GM21423 (cell line): ENCODE results near the gene TMEM35A.
"Not testable (repeated sequence)": the region's sequence is repeated elsewhere in the genome, so short reads cannot be mapped to it uniquely, and the experiment has no call there.

Experiments used
- ATAC-seq: cut with Tn5 transposase; IDR thresholded peaks from one replicate; pipeline ENCODE4 v1.9.1; 2021; ENCODE audit warnings: mild to moderate bottlenecking, moderate library complexity; ENCODE audit not compliant: unreplicated experiment

TMEM35A gene, protein sequence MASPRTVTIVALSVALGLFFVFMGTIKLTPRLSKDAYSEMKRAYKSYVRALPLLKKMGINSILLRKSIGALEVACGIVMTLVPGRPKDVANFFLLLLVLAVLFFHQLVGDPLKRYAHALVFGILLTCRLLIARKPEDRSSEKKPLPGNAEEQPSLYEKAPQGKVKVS

DNA sequence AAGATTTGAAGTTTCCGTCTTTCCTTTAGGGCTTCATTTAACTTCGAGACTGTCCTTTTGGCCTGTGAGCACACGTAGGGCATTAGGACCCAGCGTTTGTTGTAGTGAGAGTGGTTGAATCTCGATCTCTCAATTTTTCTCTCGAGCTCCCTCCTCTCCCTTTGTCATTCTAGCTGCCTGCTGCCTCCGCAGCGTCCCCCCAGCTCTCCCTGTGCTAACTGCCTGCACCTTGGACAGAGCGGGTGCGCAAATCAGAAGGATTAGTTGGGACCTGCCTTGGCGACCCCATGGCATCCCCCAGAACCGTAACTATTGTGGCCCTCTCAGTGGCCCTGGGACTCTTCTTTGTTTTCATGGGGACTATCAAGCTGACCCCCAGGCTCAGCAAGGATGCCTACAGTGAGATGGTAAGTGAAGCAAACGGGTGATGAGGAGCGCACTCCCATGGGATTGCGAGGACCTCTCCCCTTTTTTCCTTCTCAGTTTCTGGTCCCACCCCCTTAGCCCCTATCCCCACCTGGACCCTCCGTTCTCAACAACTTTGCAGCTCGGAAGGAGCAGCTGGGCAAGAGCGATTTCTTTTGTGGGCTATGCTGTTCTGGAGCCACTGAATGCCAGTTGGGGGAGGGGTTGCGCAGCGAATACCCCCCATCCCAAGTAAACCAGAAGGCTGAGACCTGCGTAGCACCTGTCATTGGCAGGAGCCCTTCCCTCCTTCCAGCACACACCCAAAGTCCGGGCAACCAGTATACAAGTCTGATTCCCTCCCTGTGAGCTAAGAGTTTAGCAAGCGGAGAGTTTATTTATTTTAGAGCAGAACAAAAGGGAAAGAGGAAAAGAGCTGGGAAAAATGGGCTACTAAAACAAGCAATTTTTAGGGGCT, at the start of gene TMEM35A:
TMEM35A (plus strand) TSS at position 164 of the 883 bp plus-strand sequence; CDS start at position 288, 124 bp downstream.
- no peak for ATAC-seq

DNA sequence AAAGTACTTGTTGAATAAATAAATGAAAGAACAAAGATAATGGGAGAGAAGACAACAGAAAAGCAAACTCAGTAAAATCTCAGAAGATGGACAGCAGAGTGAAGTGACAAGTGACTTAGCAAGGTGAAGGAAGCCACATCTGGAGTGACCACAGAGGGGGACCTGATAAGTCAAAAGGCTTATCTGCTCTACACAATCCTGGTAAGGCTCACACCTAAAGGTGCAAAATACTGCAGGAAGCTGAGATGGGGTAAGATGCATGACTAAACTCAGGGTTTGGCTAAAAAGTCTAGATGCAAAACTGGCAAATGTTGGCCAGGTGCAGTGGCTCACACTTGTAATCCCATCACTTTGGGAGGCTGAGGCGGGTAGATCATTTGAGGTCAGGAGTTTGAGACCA, 49.0 kb upstream of the TMEM35A start:
- no peak for ATAC-seq

DNA sequence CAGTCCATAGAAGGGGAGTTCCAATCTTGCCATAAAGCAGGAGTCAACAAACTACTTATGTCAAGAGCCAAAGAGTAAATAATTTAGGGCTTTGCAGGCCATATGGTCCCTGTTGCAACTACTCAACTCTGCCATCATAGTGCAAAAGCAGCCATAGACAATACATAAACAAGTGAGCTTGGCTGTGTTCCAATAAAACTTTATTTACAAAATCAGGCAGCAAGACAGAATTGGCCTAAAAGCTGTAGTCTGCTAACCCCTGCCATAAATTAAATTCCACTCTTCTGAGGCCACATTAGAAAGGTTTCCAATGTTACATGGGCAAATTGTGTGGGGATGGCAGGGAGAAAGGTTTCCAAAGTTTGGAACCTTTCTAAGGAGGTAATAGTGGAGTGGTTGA, 41.4 kb upstream of the TMEM35A start:
- no peak for ATAC-seq

DNA sequence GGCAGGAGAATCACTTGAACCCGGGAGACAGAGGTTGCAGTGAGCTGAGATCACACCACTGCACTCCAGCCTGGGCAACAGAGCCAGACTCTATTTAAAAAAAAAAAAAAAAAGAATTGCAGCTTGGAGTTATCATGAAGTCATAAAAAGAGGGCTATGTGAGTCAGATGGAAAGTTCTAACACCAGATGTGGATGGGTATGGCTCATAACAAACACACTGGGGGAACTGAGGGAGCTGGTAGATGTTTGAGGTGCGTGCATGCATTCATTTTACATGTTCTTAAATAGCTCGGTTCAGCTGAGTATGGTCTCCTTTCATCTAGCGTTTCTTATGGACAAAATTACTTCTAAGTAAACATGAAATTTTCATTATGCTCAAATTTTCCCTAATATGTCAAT, 38.5 kb upstream of the TMEM35A start:
- ATAC-seq: no peak

DNA sequence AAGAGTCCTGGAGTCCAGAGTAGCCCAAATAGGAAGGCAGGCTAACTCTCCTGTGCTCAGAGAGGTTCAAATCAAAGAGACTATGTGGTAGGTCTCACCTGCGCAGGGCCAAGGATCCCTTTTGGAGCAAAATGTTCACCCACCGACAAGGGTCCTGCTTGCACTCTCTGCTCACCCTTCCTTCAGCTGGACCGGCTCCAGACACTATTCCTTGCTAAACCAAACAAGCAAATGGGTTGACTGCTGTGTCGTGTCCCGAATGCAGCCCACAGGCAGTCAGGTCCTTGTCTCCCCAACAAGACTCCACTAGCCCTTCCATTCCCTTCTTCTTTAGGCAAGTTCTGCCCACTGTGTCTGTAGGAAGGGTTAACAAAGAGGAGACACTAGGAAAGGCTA, 27.5 kb upstream of the TMEM35A start:
- peak; percentile 1 for ATAC-seq

DNA sequence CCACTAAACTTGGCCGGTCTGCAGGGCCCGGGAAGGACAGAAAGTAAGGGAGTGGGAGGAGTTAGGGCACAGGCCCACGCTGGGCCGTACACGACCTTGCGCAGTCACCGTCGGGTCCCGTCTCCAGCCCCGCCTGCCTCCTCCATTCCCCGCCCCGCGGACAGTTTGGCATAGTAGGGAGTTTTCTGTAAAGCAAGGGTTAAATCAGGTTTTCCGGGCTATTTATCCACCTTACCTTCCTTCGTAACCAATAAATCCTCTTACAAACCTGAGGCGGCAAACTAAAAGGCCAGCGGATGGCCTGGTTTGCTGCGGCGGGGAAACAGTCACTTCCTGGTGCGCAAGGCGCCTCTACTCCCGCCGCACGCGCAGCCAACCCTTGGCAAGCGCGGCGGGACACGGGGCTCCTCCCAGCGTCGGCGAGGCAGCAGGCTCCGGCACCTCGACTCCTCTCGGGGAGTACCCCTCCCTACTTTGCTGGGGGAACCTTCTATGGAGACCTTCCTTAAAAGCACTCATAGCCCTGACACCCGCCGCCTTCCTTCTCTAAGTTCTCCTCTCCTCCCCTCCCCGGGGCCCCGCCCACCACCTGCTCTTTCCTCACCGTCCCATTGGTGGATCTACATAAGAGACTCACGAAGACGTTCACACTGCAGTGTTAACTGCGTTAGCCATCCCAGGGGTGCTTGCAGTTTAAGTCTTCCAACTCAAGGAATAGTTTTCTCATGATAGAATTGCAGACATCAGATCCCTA, 27.0 kb upstream of the TMEM35A start, which contains the start of gene TRMT2B:
TRMT2B (minus strand) TSS at position 563 of the 754 bp plus-strand sequence. CDS start 9,822 bp downstream, outside the sequence.
- peak; percentile 95 for ATAC-seq

DNA sequence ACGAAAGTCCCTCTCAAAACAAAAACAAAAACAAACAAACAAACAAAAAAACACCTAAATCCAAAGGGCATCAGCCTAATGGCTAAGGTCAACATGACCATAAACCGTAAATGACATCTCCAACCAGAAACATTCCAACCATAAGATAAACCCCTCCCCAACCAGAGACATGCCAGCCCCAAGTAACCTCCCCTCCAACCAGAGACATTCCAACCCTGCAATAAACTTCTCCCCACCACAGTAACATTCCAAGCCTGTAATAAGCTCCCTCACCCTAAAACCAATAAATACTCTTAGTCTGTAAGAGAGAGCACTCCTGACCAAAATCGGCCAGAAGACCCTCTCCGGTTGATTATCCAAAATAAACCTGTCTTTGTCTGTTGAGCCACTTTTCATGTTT, 22.1 kb upstream of the TMEM35A start:
- ATAC-seq: not testable (repeated sequence)

DNA sequence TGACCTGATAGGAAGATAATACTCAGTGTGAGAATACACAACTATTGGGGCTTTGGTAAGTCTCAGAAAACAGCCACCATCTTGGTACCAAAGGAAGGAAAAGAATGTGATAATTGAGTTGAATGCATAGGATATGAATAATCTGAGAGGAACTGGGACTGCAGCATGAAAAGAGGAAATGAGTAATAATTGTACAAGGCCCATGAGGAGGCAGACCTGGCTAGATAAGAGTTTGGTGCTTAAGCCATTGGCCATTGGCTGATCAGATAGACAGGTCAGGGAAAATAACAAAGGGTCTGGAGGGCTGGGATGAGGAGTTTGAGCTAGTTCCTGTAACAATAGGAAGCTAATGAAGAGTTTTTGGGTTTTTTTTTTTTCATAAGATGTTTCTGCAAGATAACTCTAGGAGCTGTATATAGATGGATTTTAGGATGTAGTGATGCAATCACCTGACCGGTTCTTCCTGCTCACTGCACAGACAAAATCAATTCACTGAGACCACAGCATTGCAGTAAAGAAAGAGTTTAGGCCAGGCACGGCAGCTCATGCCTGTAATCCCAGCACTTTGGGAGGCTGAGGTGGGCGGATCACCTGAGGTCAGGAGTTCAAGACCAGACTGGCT, 21.5 kb upstream of the TMEM35A start:
- peak; percentile 96 for ATAC-seq

DNA sequence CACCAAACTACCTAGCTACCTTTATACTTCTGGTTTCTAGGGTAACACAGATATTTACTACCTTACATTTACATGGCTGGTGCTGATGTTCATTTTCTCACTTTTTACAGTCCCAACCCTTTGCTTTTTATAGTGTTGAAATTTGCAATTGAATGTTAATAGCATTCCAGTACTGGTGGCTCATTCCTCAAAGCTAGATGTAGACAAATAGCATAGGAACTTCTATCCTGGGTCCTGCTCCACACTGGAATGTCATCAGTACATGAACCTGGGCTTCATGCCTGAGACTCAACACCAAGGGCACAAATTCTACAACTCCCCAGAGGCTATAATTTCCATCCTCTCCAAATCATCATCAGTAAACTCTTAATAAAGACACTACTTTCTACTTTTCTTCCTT, 16.5 kb upstream of the TMEM35A start:
- no peak for ATAC-seq

DNA sequence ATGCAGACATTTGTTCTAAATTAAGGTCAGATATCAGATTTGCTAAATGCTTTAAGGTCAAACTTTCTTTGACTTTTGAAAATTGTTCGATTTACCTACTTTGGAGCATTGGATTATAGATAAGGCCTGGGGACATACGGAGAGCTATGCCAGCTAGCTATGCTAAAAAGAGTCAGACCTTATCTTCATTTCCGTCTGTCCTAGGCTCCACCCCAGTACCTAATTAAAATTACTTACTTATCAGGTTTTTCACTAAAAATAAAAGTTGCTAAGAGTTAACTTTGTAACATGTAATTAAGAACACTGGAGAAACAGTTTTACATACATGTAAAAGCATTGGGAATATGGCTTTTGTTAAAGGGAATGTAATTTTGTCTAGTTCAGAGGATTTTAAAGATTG, 7.1 kb upstream of the TMEM35A start:
- no peak for ATAC-seq

DNA sequence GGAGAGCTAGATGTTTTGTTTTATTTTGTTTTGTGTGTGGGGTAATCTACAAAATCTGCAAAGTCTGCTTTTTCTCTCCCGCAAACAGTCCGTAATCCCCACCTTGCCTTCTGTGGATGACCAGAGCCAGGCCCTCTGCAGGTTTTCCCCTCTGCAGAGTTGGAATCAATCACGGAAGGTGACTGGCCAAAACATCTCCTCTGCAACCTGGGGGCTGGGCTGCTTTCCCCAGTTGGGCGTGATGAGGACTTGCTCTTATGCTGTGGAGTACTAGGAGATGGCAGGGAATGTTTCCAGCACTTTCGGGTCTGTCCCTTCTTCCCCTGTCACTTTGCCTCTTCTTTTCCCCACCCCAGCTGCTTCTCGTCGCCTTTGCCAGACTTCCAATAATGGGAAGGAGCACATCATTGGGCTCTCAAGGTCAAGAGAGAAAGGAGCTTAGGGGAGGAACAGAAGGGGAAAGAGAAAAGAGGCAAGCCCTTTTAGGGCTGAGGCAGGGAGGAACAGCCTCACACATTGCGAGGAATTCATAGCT, 1.1 kb downstream of the TMEM35A start:
- ATAC-seq: no peak

DNA sequence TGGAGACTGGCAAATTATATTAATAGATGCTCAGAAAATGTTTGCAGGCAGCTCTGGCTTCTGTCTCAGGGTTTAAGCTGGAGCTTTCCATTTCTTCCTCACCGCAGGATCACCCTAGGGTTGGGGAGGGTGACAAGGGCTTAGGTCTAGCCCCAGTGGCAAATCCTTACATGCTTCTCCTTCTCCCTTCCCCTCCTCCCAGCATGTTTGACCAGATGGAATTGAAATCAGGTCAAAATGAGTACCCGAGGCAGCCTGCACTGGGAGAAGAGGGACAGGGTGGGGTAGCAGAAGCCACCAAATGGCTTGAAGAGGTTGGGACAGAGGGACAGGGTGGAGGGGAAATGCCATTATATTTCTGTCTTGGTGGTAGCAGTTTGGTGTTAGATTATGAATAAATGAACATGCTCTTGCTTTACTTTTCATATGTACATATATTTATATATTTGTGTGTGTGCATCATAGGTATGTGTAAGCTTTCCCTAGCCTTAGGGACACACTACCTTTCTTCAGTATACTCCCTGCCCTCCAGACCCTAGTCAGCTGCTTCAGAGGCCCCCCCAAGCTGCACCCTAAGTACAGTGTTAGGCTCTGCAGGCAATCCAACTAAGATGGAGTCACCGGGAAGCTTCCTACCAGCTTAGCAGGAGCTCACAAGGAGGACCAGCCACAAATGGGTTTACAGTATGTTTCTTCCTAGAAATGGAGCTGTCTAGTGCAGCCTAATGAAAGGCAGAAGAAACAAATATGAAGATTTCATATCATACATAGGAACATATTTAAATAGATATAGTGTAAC, 1.8 kb downstream of the TMEM35A start:
- no peak for ATAC-seq

DNA sequence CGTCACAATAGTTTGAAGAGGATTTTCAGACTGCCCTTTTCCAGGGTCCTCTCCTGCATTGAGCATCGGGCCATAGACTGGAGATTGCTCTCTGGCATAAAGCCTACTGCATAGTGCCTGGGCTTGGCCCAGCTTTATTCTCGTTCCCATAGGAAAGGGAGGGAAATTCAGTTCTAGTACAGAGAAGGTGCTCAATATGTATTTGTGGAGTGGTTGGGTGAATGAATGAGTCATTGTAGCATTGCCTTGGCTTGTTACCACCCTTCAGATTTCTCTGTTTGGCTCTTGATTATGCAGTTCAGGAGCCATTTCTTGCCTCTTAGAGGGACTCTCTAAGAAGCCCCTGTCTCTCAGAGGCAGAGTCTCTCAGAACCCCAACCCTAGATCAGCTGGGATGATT, 2.6 kb downstream of the TMEM35A start:
- no peak for ATAC-seq

DNA sequence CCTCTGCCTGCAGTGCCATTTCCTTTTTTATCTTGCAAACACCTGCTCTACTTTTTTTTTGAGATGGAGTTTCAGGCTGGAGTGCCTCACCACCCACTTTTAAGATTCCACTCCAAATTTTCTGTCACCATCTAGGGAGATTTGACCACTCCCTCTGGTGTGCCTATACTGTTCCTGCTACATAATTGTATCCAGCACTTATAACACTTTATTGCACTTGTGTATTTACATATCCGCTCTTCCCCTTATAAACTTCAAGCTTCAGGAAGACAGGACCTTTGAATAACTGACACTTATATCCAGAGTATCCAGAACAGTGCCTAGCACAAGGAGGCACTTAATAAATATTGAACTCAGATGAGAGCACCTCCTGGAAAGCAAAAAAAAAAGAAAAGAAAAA, 13.1 kb downstream of the TMEM35A start:
- no peak for ATAC-seq

DNA sequence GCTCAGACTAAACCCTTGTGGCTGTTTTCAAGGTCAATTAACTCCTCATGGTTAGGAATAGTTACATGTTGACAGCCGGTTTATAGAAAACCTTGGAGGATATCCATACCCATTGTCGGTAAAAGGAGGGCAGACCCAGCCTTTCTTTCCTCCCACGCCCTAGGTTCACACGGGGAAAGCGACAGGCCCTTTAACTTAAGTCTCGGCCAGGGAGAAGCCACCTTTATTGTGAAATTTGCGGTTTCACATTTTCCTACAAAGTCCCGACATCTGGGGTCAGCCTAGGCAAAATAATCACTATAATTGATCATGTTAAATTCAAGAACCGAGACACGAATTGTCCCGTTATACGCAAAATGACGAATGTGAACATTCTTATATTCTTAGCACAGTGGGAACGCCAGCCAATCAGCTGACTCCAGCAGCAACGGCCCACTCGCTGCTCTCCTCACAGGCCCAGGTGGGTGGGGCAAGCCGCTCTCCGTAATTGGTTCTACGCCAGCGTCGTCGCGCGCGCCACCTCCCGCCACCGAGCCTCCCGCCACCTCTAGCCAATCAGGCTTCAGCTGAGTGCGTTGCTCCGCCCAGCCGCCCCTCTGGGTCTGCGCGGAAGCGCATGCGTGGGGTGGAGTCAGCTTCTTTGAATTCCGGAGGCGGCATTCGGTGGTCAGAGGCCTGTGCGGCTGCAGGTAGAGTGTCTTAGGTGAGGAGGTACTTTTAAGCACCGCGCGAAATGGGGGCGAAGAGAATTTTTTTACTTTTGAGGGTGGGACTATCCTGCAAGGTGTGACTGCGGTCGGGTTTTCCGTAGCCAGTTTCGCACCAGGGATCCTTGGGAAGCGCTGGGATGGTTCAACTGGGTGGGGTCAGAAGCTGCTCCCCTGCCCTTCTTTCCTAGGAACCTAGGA, 19.1 kb downstream of the TMEM35A start, which contains the start of gene CENPI:
CENPI (plus strand) TSS at position 659 of the 908 bp plus-strand sequence. CDS start 2,867 bp downstream, outside the sequence.
- peak; percentile 99 for ATAC-seq

DNA sequence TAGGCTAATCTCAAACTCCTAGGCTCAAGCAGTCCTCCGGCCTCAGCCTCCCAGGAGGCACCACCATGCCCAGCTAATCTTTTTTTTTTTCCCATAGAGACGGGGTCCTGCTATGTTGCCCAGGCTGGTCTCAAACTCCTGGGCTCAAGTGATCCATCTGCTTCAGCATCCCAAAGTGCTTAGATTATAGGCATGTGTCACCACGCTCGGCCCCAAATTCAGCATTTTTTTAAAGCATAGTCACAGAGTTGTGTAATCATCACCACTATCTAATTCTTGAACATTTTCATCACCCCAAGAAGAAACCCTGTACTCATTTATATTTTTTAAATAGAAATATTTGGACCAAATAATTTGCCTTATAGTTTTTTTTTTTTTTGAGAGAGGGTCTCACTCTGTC, 29.6 kb downstream of the TMEM35A start:
- no peak for ATAC-seq

DNA sequence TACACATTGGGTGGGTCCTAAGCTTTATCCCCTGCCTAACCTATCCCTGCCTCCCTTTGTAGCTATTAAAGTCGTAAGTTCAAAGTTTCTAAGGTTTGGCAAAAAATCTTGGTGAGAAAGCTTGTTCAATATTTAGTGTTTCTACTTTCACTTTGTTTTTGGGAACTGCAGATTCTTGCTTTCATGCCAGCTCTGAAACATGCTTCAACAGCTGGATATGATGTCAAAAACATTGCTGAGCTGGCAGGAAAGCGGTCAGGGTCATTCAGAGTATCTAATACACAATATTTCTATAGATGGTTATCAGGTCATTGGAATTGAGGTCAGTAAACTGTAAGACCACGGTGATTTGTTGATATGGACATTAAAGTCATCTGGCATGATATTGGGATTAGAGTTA, 39.0 kb downstream of the TMEM35A start:
- no peak for ATAC-seq

DNA sequence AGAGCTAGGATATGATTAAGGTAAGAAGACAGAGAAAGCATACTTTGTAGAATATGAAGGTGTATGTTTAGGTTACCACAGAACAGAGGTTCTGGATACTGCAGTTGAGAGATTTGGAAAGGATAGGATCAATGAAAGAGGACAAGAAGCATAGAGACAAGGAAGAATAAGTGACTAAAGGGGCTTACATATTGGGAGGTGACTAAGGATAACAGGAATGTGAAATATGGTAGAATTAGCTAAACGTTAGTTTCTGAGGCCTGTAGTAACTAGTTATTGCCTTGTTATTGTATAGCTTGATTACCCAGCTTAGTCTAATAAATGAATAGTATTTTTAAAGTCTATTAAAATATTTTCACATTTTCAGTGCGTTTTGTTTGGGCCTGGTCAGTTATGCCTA, 57.6 kb downstream of the TMEM35A start:
- ATAC-seq: no peak
